HG03521 (cell line): ENCODE measurements around the gene FBXO48.
"Not testable (repeated sequence)": the region's sequence is repeated elsewhere in the genome, so short reads cannot be mapped to it uniquely, and the experiment has no call there.

Experiments used
- ATAC-seq: cut with Tn5 transposase; IDR thresholded peaks from one replicate; pipeline ENCODE4 v1.9.1; 2021; ENCODE audit warnings: mild to moderate bottlenecking, moderate library complexity; ENCODE audit not compliant: unreplicated experiment

The FBXO48 gene

GRCh38 chr2:68467077-68467960, at the start of gene FBXO48, which contains the start of gene APLF:
Gene FBXO48 (minus strand): TSS chr2:68467294. CDS start chr2:68465145, 2,149 bp downstream.
Gene APLF (plus strand): TSS chr2:68467585. CDS start chr2:68467732, 147 bp downstream.
- peak; percentile 89 for ATAC-seq

GRCh38 chr2:68516051-68516955, 49.2 kb upstream of the FBXO48 start:
- no peak for ATAC-seq

- ATAC-seq: no peak
Observed at GRCh38 chr2:68514316-68514929, 47.3 kb upstream of the FBXO48 start.

- no peak for ATAC-seq
Observed at GRCh38 chr2:68512966-68513365, 45.9 kb upstream of the FBXO48 start.

GRCh38 chr2:68512326-68512725, 45.2 kb upstream of the FBXO48 start:
- no peak for ATAC-seq

- ATAC-seq: no peak
Observed at GRCh38 chr2:68506170-68506569, 39.1 kb upstream of the FBXO48 start.

GRCh38 chr2:68505603-68506159, 38.6 kb upstream of the FBXO48 start:
- no peak for ATAC-seq

GRCh38 chr2:68501768-68502167, 34.7 kb upstream of the FBXO48 start:
- ATAC-seq: no peak

- ATAC-seq: no peak
Observed at GRCh38 chr2:68500649-68501048, 33.6 kb upstream of the FBXO48 start.

GRCh38 chr2:68499133-68499532, 32.0 kb upstream of the FBXO48 start:
- ATAC-seq: no peak

- no peak for ATAC-seq
Observed at GRCh38 chr2:68491582-68491981, 24.5 kb upstream of the FBXO48 start.

GRCh38 chr2:68489282-68489681, 22.2 kb upstream of the FBXO48 start:
- no peak for ATAC-seq

- ATAC-seq: not testable (repeated sequence)
Observed at GRCh38 chr2:68488605-68489004, 21.5 kb upstream of the FBXO48 start.

GRCh38 chr2:68487773-68488355, 20.8 kb upstream of the FBXO48 start:
- no peak for ATAC-seq

- no peak for ATAC-seq
Observed at GRCh38 chr2:68483011-68483410, 15.9 kb upstream of the FBXO48 start.

GRCh38 chr2:68482296-68482820, 15.3 kb upstream of the FBXO48 start:
- no peak for ATAC-seq

GRCh38 chr2:68478688-68479087, 11.6 kb upstream of the FBXO48 start:
- ATAC-seq: no peak

- no peak for ATAC-seq
Observed at GRCh38 chr2:68476454-68476853, 9.4 kb upstream of the FBXO48 start.

GRCh38 chr2:68475576-68475975, 8.5 kb upstream of the FBXO48 start:
- no peak for ATAC-seq

GRCh38 chr2:68475110-68475509, 8.0 kb upstream of the FBXO48 start:
- no peak for ATAC-seq
